ENCODE data around the gene ARMC7.

Gene ARMC7

GRCh38 chr17:75174996-75175395 is 65.2 kb downstream of the ARMC7 start:
- TF ChIP-seq CTCF (IDR thresholded peaks at IDR 0.05; ENCODE audit: control insufficient read depth, insufficient read depth, low read depth, low read length, missing control alignments) = no peak
- H3K4me3 ChIP-seq (ENCODE audit: control insufficient read depth, low read depth, low read length) = no peak overlapping the region
- DNase-seq (ENCODE audit: low read depth) = no peak

GRCh38 chr17:75176625-75177024 is 66.9 kb downstream of the ARMC7 start:
- no peak for DNase-seq (ENCODE audit: low read depth)
- TF ChIP-seq CTCF (IDR thresholded peaks at IDR 0.05; ENCODE audit: control insufficient read depth, insufficient read depth, low read depth, low read length, missing control alignments) = no peak
- no peak overlapping the region for H3K4me3 ChIP-seq (ENCODE audit: control insufficient read depth, low read depth, low read length)

- no peak for TF ChIP-seq CTCF (IDR thresholded peaks at IDR 0.05; ENCODE audit: control insufficient read depth, insufficient read depth, low read depth, low read length, missing control alignments)
- no peak overlapping the region for H3K4me3 ChIP-seq (ENCODE audit: control insufficient read depth, low read depth, low read length)
- no peak for DNase-seq (ENCODE audit: low read depth)
These were observed 68.7 kb downstream of the ARMC7 start for GRCh38 chr17:75178453-75178852.

Measured in AG09309 (cell line).